Keratinocyte (primary cell): ENCODE data around the gene UBQLN1.

Experiments
- EZH2 ChIP-seq: IDR thresholded peaks from one replicate; pipeline ENCODE4 v1.6.1; 2012; ENCODE audit warnings: inconsistent platforms, mild to moderate bottlenecking, low read length, moderate library complexity
- TF ChIP-seq, protein P1 (sequence below), 3 experiments: IDR thresholded peaks in 1 of 3; conservative IDR thresholded peaks in 1 of 3; optimal IDR thresholded peaks in 1 of 3; 2 replicates in 2 of 3; 3 replicates in 1 of 3; pipeline versions ENCODE3 to v1.5.1; 2011; ENCODE audit warnings: low read length in 3 of 3, mild to moderate bottlenecking in 3 of 3, moderate library complexity in 2 of 3, control low read depth in 1 of 3, inconsistent platforms in 1 of 3; ENCODE audit not compliant: insufficient read depth in 2 of 3; ENCODE audit errors: extremely low read depth in 1 of 3

- no peak for TF ChIP-seq EZH2
- TF ChIP-seq, protein P1, sequence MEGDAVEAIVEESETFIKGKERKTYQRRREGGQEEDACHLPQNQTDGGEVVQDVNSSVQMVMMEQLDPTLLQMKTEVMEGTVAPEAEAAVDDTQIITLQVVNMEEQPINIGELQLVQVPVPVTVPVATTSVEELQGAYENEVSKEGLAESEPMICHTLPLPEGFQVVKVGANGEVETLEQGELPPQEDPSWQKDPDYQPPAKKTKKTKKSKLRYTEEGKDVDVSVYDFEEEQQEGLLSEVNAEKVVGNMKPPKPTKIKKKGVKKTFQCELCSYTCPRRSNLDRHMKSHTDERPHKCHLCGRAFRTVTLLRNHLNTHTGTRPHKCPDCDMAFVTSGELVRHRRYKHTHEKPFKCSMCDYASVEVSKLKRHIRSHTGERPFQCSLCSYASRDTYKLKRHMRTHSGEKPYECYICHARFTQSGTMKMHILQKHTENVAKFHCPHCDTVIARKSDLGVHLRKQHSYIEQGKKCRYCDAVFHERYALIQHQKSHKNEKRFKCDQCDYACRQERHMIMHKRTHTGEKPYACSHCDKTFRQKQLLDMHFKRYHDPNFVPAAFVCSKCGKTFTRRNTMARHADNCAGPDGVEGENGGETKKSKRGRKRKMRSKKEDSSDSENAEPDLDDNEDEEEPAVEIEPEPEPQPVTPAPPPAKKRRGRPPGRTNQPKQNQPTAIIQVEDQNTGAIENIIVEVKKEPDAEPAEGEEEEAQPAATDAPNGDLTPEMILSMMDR (optimal IDR thresholded peaks at IDR 0.05 in 1 of 3, IDR thresholded peaks at IDR 0.05 in 1 of 3, conservative IDR thresholded peaks at IDR 0.05 in 1 of 3; ENCODE audit: extremely low read depth in 1 of 3, insufficient read depth in 2 of 3, low read length in 3 of 3), result no peak
Observed at GRCh38 chr9:83625178-83625577, 82.6 kb downstream of the UBQLN1 start.
